ENCODE results near the gene PROB1.

PROB1 gene

DNA sequence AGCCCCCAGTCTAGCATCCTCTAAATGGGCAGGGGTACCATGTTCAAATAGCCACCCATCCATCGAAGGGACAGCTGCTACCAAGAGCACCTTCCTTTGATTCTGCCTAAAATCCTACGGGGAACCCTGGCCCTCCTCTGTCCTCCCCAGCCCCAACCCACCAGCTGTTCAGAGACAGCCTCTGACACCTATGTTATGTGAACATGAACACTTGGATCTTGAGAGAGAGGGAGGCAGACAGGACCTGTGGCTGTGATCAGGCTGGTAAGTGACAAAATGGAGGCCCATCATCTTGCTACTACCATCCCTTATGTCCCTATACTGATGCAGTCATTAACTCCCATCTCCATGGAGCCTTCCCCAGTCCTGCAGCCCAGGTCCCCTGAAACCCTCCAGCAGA is 20.0 kb downstream of the PROB1 start:
- DNase-seq (ENCODE audit: low read depth): no peak
- TF ChIP-seq, protein P1, sequence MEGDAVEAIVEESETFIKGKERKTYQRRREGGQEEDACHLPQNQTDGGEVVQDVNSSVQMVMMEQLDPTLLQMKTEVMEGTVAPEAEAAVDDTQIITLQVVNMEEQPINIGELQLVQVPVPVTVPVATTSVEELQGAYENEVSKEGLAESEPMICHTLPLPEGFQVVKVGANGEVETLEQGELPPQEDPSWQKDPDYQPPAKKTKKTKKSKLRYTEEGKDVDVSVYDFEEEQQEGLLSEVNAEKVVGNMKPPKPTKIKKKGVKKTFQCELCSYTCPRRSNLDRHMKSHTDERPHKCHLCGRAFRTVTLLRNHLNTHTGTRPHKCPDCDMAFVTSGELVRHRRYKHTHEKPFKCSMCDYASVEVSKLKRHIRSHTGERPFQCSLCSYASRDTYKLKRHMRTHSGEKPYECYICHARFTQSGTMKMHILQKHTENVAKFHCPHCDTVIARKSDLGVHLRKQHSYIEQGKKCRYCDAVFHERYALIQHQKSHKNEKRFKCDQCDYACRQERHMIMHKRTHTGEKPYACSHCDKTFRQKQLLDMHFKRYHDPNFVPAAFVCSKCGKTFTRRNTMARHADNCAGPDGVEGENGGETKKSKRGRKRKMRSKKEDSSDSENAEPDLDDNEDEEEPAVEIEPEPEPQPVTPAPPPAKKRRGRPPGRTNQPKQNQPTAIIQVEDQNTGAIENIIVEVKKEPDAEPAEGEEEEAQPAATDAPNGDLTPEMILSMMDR (IDR thresholded peaks at IDR 0.05; ENCODE audit: insufficient read depth, low read depth, low read length, missing control alignments): no peak
- no peak overlapping the region for H3K4me3 ChIP-seq (ENCODE audit: low read depth, low read length)

DNA sequence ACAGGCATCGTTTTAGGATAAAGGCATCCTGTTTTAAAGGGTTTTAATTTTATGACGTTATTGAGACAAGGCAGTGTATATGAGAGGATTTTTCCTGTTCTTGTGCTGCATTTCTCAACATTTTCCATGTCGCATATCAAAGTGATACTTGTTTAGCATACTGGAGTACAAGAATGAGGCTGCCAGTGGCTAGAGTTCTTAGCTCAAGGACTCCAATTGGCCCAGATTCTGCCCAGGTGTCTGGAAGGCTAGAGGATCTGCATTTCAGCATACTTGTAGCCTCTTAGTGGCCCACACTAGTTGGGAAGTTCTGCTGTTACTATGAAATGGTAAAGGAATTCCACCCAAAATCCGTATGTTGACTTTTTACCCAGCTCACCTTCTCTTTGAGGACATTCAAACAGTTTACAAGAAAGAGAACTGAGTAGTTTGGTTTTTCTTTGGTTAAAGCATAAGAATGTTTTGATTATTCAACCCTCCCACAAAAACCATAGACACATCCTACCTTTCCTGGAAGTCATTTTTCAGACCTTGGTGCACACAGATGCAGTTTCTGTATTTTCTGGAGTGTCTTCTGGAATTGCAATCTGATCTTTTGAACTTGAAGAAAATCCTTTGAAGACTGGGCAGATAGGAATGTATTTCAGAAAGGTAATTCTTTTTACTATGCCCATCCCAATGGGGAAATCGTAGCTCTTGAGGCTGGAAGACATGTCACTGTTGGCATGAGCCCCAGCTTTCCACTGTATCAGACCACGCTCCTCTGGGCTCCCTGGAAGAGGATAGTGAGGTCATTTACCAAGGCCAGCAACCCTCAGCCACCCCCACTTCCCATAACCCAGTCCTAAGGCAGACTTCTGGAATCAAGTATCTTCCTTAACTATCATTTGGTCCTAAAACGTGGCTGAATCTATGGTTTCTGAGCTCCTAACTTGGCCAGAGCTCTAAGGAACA is 23.1 kb downstream of the PROB1 start:
- DNase-seq (ENCODE audit: low read depth): no peak
- TF ChIP-seq, protein P1 (IDR thresholded peaks at IDR 0.05; ENCODE audit: insufficient read depth, low read depth, low read length, missing control alignments): no peak

DNA sequence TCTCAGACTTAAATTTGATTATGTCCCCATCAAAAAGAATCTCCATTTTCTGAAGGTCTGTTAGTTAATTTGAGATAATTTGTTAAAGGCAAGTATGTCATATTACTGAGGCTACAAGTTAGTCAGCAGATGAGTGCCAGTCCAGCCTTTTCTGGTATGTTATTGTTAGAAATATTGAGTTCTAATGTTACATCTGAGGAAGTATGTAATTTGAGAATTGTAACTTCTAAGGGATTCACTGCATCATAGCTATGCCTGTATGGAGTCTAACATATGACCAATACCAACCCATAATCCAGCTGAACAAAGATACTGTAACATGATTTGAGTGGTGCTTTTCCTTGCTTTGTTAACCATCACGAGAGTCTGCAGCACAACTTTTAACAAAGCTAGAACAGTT is 25.7 kb downstream of the PROB1 start:
- no peak for DNase-seq (ENCODE audit: low read depth)
- TF ChIP-seq, protein P1 (IDR thresholded peaks at IDR 0.05; ENCODE audit: insufficient read depth, low read depth, low read length, missing control alignments): no peak
- H3K4me3 ChIP-seq (ENCODE audit: low read depth, low read length): no peak overlapping the region

More for the DNA sequence above, 23.1 kb downstream of the PROB1 start:
- no peak overlapping the region for H3K4me3 ChIP-seq (ENCODE audit: low read depth, low read length)

DNA sequence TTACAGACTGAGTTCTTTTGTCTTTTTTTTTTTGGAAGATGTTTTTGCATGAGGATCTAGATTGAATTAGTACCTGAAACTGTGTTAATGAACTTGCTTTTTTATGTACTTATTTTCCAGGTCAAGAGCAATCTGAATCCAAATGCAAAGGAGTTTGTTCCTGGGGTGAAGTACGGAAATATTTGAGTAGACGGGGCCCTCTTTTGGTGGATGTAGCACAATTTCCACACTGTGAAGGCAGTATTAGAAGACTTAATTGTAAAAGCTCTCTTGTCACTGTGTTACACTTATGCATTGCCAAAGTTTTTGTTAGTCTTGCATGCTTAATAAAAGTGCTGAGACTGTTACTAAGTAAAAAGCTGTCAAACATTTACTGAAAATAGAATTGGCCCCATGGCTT is 26.3 kb downstream of the PROB1 start:
- no peak for DNase-seq (ENCODE audit: low read depth)
- H3K4me3 ChIP-seq (ENCODE audit: low read depth, low read length): no peak overlapping the region
- TF ChIP-seq, protein P1 (IDR thresholded peaks at IDR 0.05; ENCODE audit: insufficient read depth, low read depth, low read length, missing control alignments): peak; percentile 2

DNA sequence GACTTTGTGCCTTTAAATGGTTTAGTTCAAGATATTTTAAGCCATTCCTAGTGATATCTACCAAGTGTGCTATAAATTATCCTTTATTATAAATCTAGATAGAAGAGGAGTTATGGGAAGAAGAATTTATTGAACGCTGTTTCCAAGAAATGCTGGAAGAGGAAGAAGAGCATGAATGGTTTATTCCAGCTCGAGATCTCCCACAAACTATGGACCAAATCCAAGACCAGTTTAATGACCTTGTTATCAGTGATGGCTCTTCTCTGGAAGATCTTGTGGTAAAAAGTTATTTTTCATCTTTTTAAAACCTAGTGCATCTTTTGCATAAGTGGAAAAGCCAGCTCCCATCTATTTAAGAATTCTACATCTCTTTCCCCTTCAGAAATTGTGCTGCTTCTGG is 30.4 kb downstream of the PROB1 start:
- H3K4me3 ChIP-seq (ENCODE audit: low read depth, low read length): no peak overlapping the region
- TF ChIP-seq, protein P1 (IDR thresholded peaks at IDR 0.05; ENCODE audit: insufficient read depth, low read depth, low read length, missing control alignments): no peak
- no peak for DNase-seq (ENCODE audit: low read depth)

DNA sequence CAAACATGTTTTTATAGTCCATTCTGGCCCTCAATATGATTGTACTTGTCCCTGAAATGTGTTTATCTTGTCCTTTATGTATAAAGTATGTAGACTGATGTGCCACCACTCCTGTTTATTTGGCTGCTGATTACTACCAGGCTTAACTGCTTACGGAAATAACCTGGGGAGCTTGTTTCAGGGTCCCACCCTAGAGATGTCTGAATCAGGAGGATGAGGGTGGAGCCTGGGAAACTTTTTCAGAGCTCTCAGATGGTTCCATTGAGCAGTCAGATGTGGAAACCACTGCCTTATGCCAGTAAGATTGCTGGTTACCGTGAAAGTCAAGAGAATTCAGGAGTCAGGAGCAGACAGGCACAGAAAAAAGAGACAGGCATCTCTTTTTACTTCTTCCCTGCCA is 31.0 kb downstream of the PROB1 start:
- TF ChIP-seq, protein P1 (IDR thresholded peaks at IDR 0.05; ENCODE audit: insufficient read depth, low read depth, low read length, missing control alignments): no peak
- DNase-seq (ENCODE audit: low read depth): peak; percentile 32
- H3K4me3 ChIP-seq (ENCODE audit: low read depth, low read length): no peak overlapping the region

Measured in GM12865 (cell line).